ENCODE data around the gene NOTCH2. TPM values are rescaled to one million over a fixed set of nuclear protein-coding genes. Genes with fewer than 3 reads are reported as not detected.
"Not testable (repeated sequence)": the region's sequence is repeated elsewhere in the genome, so short reads cannot be mapped to it uniquely, and the experiment has no call there.

The NOTCH2 gene
- total and polyA plus RNA-seq, 10 of the 15 experiments (the other 5 are each of a cell fraction or from before 2014, with no cell fraction given) = 0.02 to 2.0 (median 0.62) TPM; not detected in 1

DNA sequence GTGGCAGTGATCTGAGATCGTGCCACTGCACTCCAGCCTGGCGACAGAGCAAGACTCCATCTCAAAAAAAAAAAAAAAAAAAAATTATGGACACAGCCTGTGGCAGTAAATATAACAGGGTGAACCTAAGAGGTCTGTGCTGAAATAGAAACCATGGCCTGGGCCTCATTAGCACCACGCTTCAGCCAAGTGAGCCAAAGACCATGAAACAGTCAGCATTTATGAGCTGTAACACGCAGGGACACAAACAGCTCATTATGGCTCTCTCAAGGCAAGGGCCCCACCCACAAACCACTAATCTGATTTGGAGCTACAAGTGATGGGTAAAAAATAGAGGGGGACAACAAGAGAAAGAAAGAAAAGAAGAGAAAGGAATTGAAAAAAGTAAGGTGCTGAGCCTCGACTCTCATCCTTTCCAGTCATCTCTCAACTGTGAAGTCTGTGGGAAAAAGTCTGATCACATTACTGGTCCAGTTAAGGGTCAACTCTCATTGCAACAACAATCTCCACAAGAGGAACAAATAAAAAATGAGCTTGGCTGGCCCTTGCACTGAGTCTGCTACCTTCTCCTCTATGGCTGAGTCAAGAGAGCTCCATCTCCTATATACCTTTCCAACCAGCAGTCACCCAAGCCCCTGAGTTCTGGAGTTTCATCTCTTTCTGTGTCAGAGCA is 93.7 kb downstream of the NOTCH2 start:
- H3K27me3 ChIP-seq (replicated peaks in 1 of 2; ENCODE audit: control insufficient read depth in 2 of 2, insufficient read depth in 2 of 2, low read length in 1 of 2); in situ Hi-C loops (cut with MboI); SMC1A ChIA-PET (ENCODE audit: uncharacterized antibody, unreplicated experiment); ATAC-seq; BruUV-seq (replicated peaks); intact Hi-C loops (cut with micrococcal nuclease; ENCODE audit: unreplicated experiment); H3K4me2 ChIP-seq (ENCODE audit: control insufficient read depth, insufficient read depth); H3K36me3 ChIP-seq (ENCODE audit: control insufficient read depth in 2 of 2, insufficient read depth in 2 of 2, low read length in 1 of 2); DNase-seq (ENCODE audit: low read depth, low spot score); H3K4me1 ChIP-seq (ENCODE audit: control insufficient read depth, insufficient read depth, low read length); H3K9me3 ChIP-seq (replicated peaks; ENCODE audit: control insufficient read depth, insufficient read depth, low read length); H3K4me3 ChIP-seq; H4K20me1 ChIP-seq (ENCODE audit: control insufficient read depth, insufficient read depth); H2AFZ ChIP-seq (ENCODE audit: control insufficient read depth, low read depth, low read length); POLR2A ChIA-PET; H3K9ac ChIP-seq (ENCODE audit: control insufficient read depth, insufficient read depth, low read length); H3K27ac ChIP-seq (ENCODE audit: control insufficient read depth, insufficient read depth); RAD21 ChIA-PET (ENCODE audit: unreplicated experiment); H3K79me2 ChIP-seq (ENCODE audit: control insufficient read depth, insufficient read depth, low read length): not testable (repeated sequence)
- CTCF ChIA-PET = interaction anchor here (0.7 to 1.6 kb wide), 3 partner anchors 9 to 28 kb away, joined by 3 to 6 read pairs (median 3); no protein-coding TSS in a partner anchor
- FAIRE-seq = peak; percentile 44
- WGBS (ENCODE audit: insufficient coverage, insufficient replicate concordance, low lambda C conversion rate, missing lambda C conversion rate) = 62% methylated on average over 5 of the region's 5 CpGs

DNA sequence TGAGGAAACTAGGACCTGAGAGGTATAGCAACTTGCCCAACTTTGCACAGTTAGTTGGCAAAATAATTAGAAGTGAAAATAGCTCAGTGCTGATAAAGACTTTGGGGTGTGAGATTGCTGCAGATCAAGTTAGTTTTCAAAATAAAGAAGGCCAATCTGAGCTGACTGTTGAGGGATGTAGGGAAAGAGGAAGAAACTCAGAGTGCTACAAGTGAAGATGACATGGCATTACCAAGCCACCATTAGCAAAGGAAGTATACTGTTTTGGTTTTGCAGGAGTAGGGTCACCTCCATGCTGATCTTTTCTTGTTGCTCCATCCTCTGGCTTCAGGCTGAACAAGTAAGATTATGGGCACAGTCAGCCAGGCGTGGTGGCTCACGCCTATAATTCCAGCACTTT is 94.5 kb downstream of the NOTCH2 start:
- in situ Hi-C loops (cut with MboI) = no loop called here
- TF ChIP-seq POLR2AphosphoS2 (IDR thresholded peaks at IDR 0.05; ENCODE audit: low read depth, low read length) (no peak), NR2C1 (IDR thresholded peaks at IDR 0.05) (no peak), ZNF207 (IDR thresholded peaks at IDR 0.05; ENCODE audit: borderline replicate concordance) (no peak), CHD4 (IDR thresholded peaks at IDR 0.05) (no peak), RAD21 (IDR thresholded peaks at IDR 0.05; ENCODE audit: insufficient read depth, low read depth, low read length) (no peak), EZH2 (IDR thresholded peaks at IDR 0.05; ENCODE audit: borderline replicate concordance, control insufficient read depth, low read depth, low read length) (no peak), SIN3A (IDR thresholded peaks at IDR 0.05; ENCODE audit: low read depth, low read length) (no peak), ZNF622 (IDR thresholded peaks at IDR 0.05) (no peak), GABPA (IDR thresholded peaks at IDR 0.05; ENCODE audit: low read depth) (no peak), ZNF217 (IDR thresholded peaks at IDR 0.05) (no peak), NR2F1 (conservative IDR thresholded peaks at IDR 0.05) (no peak), HDGF (IDR thresholded peaks at IDR 0.05) (no peak), STAT1 (conservative IDR thresholded peaks at IDR 0.05) (no peak)
- TF ChIP-seq, protein P1, sequence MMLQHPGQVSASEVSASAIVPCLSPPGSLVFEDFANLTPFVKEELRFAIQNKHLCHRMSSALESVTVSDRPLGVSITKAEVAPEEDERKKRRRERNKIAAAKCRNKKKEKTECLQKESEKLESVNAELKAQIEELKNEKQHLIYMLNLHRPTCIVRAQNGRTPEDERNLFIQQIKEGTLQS (IDR thresholded peaks at IDR 0.05; ENCODE audit: borderline replicate concordance, extremely low read depth, low read depth, low read length) = no peak
- TF ChIP-seq, protein P2, sequence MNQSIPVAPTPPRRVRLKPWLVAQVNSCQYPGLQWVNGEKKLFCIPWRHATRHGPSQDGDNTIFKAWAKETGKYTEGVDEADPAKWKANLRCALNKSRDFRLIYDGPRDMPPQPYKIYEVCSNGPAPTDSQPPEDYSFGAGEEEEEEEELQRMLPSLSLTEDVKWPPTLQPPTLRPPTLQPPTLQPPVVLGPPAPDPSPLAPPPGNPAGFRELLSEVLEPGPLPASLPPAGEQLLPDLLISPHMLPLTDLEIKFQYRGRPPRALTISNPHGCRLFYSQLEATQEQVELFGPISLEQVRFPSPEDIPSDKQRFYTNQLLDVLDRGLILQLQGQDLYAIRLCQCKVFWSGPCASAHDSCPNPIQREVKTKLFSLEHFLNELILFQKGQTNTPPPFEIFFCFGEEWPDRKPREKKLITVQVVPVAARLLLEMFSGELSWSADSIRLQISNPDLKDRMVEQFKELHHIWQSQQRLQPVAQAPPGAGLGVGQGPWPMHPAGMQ (IDR thresholded peaks at IDR 0.05; ENCODE audit: borderline replicate concordance) = no peak
- TF ChIP-seq, protein P3, sequence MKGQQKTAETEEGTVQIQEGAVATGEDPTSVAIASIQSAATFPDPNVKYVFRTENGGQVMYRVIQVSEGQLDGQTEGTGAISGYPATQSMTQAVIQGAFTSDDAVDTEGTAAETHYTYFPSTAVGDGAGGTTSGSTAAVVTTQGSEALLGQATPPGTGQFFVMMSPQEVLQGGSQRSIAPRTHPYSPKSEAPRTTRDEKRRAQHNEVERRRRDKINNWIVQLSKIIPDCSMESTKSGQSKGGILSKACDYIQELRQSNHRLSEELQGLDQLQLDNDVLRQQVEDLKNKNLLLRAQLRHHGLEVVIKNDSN (IDR thresholded peaks at IDR 0.05; ENCODE audit: borderline replicate concordance, extremely low read length, insufficient read depth, low read depth, low read length) = no peak
- CTCF ChIA-PET = interaction anchor here (0.7 to 1.0 kb wide), 2 partner anchors 8 to 27 kb away, joined by 3 to 6 read pairs; no protein-coding TSS in a partner anchor
- Histone ChIP-seq H3K9me3 (replicated peaks; ENCODE audit: control insufficient read depth, insufficient read depth, low read length) (no peaks in the 10 kb centered on the region), H3K4me2 (ENCODE audit: control insufficient read depth, insufficient read depth) (no peak overlapping the region), H3K4me1 (ENCODE audit: control insufficient read depth, insufficient read depth, low read length) (no peaks in the 10 kb centered on the region), H3K27ac (ENCODE audit: control insufficient read depth, insufficient read depth) (no peak overlapping the region), H3K9ac (ENCODE audit: control insufficient read depth, insufficient read depth, low read length) (no peak overlapping the region), H2AFZ (ENCODE audit: control insufficient read depth, low read depth, low read length) (no peak overlapping the region), H3K79me2 (ENCODE audit: control insufficient read depth, insufficient read depth, low read length) (no peaks in the 10 kb centered on the region), H4K20me1 (ENCODE audit: control insufficient read depth, insufficient read depth) (no peaks in the 10 kb centered on the region), H3K27me3 (replicated peaks in 1 of 2; ENCODE audit: control insufficient read depth in 2 of 2, insufficient read depth in 2 of 2, low read length in 1 of 2) (no peaks in the 10 kb centered on the region; a peak in 1 of 4 replicates), H3K36me3 (ENCODE audit: control insufficient read depth in 2 of 2, insufficient read depth in 2 of 2, low read length in 1 of 2) (no peaks in the 10 kb centered on the region), H3K4me3 (no peak overlapping the region)
- DNase-seq (ENCODE audit: low read depth, low spot score) = no peak
- intact Hi-C loops (cut with micrococcal nuclease; ENCODE audit: unreplicated experiment) = no loop called here
- BruUV-seq (replicated peaks) = no TSS peak
- 62% methylated on average over 2 of the region's 2 CpGs for WGBS (ENCODE audit: insufficient coverage, insufficient replicate concordance, low lambda C conversion rate, missing lambda C conversion rate)
- POLR2A ChIA-PET = no interaction called here
- SMC1A ChIA-PET (ENCODE audit: uncharacterized antibody, unreplicated experiment) = no interaction called here
- ATAC-seq = no peak
- RAD21 ChIA-PET (ENCODE audit: unreplicated experiment) = no interaction called here
- FAIRE-seq = no peak

All from GM12878 (cell line).